ENCODE results near the gene THOC3. TPM values are rescaled to one million over a fixed set of nuclear protein-coding genes. Genes with fewer than 3 reads are reported as not detected.
"Not testable (repeated sequence)": the region's sequence is repeated elsewhere in the genome, so short reads cannot be mapped to it uniquely, and the experiment has no call there.

Gene THOC3, protein sequence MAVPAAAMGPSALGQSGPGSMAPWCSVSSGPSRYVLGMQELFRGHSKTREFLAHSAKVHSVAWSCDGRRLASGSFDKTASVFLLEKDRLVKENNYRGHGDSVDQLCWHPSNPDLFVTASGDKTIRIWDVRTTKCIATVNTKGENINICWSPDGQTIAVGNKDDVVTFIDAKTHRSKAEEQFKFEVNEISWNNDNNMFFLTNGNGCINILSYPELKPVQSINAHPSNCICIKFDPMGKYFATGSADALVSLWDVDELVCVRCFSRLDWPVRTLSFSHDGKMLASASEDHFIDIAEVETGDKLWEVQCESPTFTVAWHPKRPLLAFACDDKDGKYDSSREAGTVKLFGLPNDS
- 18.8 TPM for total RNA-seq (2013)
- polyA plus RNA-seq, result 10 to 100 TPM; 10.9 to 41.4 (median 29.7) TPM
- 9.4 and 14.3 TPM in 2 replicates for polyA minus RNA-seq
- 0.25 to 3.0 (median 1.5) reads per million in 11 experiments for total RNA-seq

DNA sequence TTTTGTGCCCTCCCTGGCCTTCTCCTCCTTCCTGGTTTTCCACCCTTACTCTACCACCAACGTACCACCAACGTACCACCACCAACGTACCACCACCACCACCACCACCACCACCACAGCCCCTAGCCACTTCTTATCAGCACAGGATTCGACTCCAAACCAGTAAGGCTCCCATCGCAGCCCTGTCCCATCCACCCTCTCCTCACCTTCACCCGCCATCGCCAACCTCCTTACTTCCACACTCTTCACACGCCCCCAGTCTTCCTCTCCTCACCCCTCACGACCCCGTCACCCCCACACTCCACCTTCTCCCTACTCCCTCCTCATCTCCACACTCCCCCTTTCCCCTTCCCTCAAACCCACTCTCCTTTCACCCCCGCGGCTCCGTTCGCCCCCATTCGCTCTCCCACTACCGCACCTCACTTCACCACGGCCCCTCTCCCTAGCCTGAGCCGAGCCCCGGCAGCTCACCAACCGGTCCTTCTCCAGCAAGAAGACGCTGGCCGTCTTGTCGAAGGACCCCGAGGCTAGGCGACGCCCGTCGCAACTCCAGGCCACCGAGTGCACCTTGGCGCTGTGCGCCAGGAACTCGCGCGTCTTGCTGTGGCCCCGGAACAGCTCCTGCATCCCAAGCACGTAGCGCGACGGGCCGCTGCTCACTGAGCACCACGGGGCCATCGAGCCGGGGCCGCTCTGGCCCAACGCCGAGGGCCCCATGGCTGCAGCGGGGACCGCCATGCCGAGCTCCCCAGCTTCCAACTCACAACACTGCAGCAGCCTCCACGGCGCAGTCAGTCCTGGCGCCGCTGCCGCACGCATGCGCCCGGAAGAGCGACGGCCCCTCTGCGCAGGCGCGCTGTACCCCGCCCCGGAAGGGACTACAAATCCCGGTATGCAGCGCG is at the start of gene THOC3:
Gene THOC3 (minus strand): TSS at position 845 of the 902 bp plus-strand sequence. CDS start 107 bp downstream, at position 738.
- H3K79me2 ChIP-seq (ENCODE audit: insufficient read depth, low read length); H3K36me3 Mint-ChIP-seq; H3K27ac ChIP-seq (ENCODE audit: low read depth in 1 of 2, low read length in 2 of 2); H3K36me3 ChIP-seq (replicated peaks in 1 of 2; ENCODE audit: control insufficient read depth in 1 of 2, insufficient read depth in 2 of 2, low read length in 2 of 2); H4K20me1 ChIP-seq (ENCODE audit: insufficient read depth, low read length); intact Hi-C loops (cut with micrococcal nuclease); H3K4me1 Mint-ChIP-seq; H3K27me3 ChIP-seq (ENCODE audit: control insufficient read depth in 2 of 2, insufficient read depth in 2 of 2, low read length in 2 of 2); H3K4me1 ChIP-seq (ENCODE audit: control insufficient read depth in 1 of 2, insufficient read depth in 2 of 2, low read length in 2 of 2); H3K9me3 Mint-ChIP-seq; H3K27me3 Mint-ChIP-seq (ENCODE audit: low read depth in 3 of 3); H3K9me3 ChIP-seq (replicated peaks in 1 of 2; ENCODE audit: control insufficient read depth in 1 of 2, insufficient read depth in 1 of 2, low read length in 2 of 2): not testable (repeated sequence)
- Histone ChIP-seq H3K4me3 (replicated peaks in 1 of 3; ENCODE audit: low read depth in 2 of 3, low read length in 3 of 3) (peak within 1 kb of the TSS; percentile 53 to 72 (median 72)), H2AFZ (ENCODE audit: insufficient read depth, low read depth, low read length, poor library complexity, severe bottlenecking) (peak within 1 kb of the TSS; percentile 76), H3K9ac (ENCODE audit: insufficient read depth, low read length, poor library complexity, severe bottlenecking) (peak within 1 kb of the TSS; percentile 57), H3K4me2 (replicated peaks; ENCODE audit: extremely low read depth, low read length, poor library complexity, severe bottlenecking) (peak within 1 kb of the TSS; percentile 41)
- peak within 1 kb of the TSS; percentile 77 to 84 for H3K4me3 Mint-ChIP-seq
- 0% methylated on average over 11 of the region's 67 CpGs for WGBS (ENCODE audit: insufficient coverage)
- peak; percentile 77 to 84 (median 79) for DNase-seq
- peak within 1 kb of the TSS in 2 of 7 donors; percentile 61 to 92 for H3K27ac Mint-ChIP-seq

DNA sequence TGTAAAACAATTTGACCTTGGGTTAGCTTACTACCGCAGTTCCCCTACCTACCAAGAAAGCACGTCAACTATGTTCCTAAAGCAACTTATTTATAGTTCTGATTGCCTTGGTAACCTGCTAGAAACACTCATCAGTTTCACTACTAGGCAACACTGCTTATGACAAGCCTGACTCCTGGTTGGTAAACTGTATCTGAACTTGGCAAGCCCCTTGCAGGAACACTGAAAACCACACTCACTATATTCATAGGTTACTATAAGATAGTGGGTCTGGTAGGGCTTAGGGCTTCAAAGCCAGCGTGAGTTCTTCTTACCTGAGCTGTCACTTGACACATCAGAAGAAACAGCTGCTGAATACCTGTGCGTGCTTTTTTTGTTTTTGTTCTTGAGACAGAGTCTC is 49.2 kb upstream of the THOC3 start:
- H3K36me3 ChIP-seq (replicated peaks in 1 of 2; ENCODE audit: control insufficient read depth in 1 of 2, insufficient read depth in 2 of 2, low read length in 2 of 2); H3K4me1 ChIP-seq (ENCODE audit: control insufficient read depth in 1 of 2, insufficient read depth in 2 of 2, low read length in 2 of 2); H3K79me2 ChIP-seq (ENCODE audit: insufficient read depth, low read length); H3K9me3 ChIP-seq (replicated peaks in 1 of 2; ENCODE audit: control insufficient read depth in 1 of 2, insufficient read depth in 1 of 2, low read length in 2 of 2); H3K9me3 Mint-ChIP-seq; H3K27ac Mint-ChIP-seq; H4K20me1 ChIP-seq (ENCODE audit: insufficient read depth, low read length); H3K27me3 Mint-ChIP-seq (ENCODE audit: low read depth in 3 of 3); H3K36me3 Mint-ChIP-seq; H3K4me3 ChIP-seq (replicated peaks in 1 of 3; ENCODE audit: low read depth in 2 of 3, low read length in 3 of 3); H3K27me3 ChIP-seq (ENCODE audit: control insufficient read depth in 2 of 2, insufficient read depth in 2 of 2, low read length in 2 of 2); H3K4me3 Mint-ChIP-seq; H3K4me2 ChIP-seq (replicated peaks; ENCODE audit: extremely low read depth, low read length, poor library complexity, severe bottlenecking); H3K4me1 Mint-ChIP-seq; H3K27ac ChIP-seq (ENCODE audit: low read depth in 1 of 2, low read length in 2 of 2); intact Hi-C loops (cut with micrococcal nuclease); DNase-seq; H2AFZ ChIP-seq (ENCODE audit: insufficient read depth, low read depth, low read length, poor library complexity, severe bottlenecking); H3K9ac ChIP-seq (ENCODE audit: insufficient read depth, low read length, poor library complexity, severe bottlenecking): not testable (repeated sequence)
- no CpG with 5 or more reads among the region's 4 CpGs for WGBS (ENCODE audit: insufficient coverage)

DNA sequence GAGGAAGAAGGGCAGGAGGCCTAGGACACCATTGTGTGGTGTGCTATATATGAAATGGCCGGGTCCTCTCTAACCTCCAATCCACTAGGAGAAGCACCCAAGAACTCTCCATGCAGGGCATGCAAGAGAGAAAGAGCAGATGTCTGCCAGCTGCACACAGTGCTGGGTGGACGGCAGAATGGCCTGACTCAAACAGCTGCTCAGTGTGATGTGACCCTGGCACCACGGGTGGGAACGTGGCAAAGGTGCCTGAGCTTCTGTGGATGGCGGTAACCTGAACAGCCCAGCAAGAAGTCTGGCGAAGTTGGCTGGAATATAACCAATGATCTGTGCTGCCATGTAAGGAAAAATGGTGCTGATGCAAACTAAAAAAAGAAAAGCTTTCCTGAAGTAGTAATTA is 46.2 kb upstream of the THOC3 start:
- H3K9me3 ChIP-seq (replicated peaks in 1 of 2; ENCODE audit: control insufficient read depth in 1 of 2, insufficient read depth in 1 of 2, low read length in 2 of 2); H3K9ac ChIP-seq (ENCODE audit: insufficient read depth, low read length, poor library complexity, severe bottlenecking); intact Hi-C loops (cut with micrococcal nuclease); H3K4me3 ChIP-seq (replicated peaks in 1 of 3; ENCODE audit: low read depth in 2 of 3, low read length in 3 of 3); H2AFZ ChIP-seq (ENCODE audit: insufficient read depth, low read depth, low read length, poor library complexity, severe bottlenecking); H3K27ac Mint-ChIP-seq; H3K27ac ChIP-seq (ENCODE audit: low read depth in 1 of 2, low read length in 2 of 2); H3K36me3 Mint-ChIP-seq; H4K20me1 ChIP-seq (ENCODE audit: insufficient read depth, low read length); H3K4me1 ChIP-seq (ENCODE audit: control insufficient read depth in 1 of 2, insufficient read depth in 2 of 2, low read length in 2 of 2); H3K36me3 ChIP-seq (replicated peaks in 1 of 2; ENCODE audit: control insufficient read depth in 1 of 2, insufficient read depth in 2 of 2, low read length in 2 of 2); DNase-seq; H3K9me3 Mint-ChIP-seq; H3K4me1 Mint-ChIP-seq; H3K4me2 ChIP-seq (replicated peaks; ENCODE audit: extremely low read depth, low read length, poor library complexity, severe bottlenecking); H3K4me3 Mint-ChIP-seq; H3K27me3 ChIP-seq (ENCODE audit: control insufficient read depth in 2 of 2, insufficient read depth in 2 of 2, low read length in 2 of 2); H3K27me3 Mint-ChIP-seq (ENCODE audit: low read depth in 3 of 3); H3K79me2 ChIP-seq (ENCODE audit: insufficient read depth, low read length): not testable (repeated sequence)
- no CpG with 5 or more reads among the region's 6 CpGs for WGBS (ENCODE audit: insufficient coverage)

DNA sequence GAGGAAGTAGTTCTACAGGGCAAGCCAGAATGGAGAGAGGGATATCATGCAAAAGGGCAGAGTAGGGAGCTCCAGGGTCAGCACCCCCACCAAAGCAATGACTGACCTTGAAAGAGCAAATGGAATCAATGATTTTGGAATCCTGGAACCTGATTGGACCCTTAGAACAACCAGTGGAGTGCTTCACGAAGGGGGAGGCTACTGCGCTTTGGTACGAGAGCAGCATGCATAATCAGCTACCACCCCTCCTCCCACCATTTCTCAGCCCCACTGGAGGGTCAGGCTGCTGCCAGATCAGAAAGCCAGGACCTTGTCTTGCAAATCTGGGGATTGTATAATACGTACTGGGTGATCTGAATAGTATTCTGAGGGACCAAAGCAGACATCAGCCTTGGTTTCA is 43.0 kb upstream of the THOC3 start:
- H2AFZ ChIP-seq (ENCODE audit: insufficient read depth, low read depth, low read length, poor library complexity, severe bottlenecking); DNase-seq; H3K9me3 Mint-ChIP-seq; H3K36me3 Mint-ChIP-seq; H3K4me3 Mint-ChIP-seq; H3K27ac Mint-ChIP-seq; H3K9ac ChIP-seq (ENCODE audit: insufficient read depth, low read length, poor library complexity, severe bottlenecking); H3K4me1 Mint-ChIP-seq; intact Hi-C loops (cut with micrococcal nuclease); H4K20me1 ChIP-seq (ENCODE audit: insufficient read depth, low read length); H3K27me3 ChIP-seq (ENCODE audit: control insufficient read depth in 2 of 2, insufficient read depth in 2 of 2, low read length in 2 of 2); H3K4me2 ChIP-seq (replicated peaks; ENCODE audit: extremely low read depth, low read length, poor library complexity, severe bottlenecking); H3K79me2 ChIP-seq (ENCODE audit: insufficient read depth, low read length); H3K4me1 ChIP-seq (ENCODE audit: control insufficient read depth in 1 of 2, insufficient read depth in 2 of 2, low read length in 2 of 2); H3K36me3 ChIP-seq (replicated peaks in 1 of 2; ENCODE audit: control insufficient read depth in 1 of 2, insufficient read depth in 2 of 2, low read length in 2 of 2); H3K4me3 ChIP-seq (replicated peaks in 1 of 3; ENCODE audit: low read depth in 2 of 3, low read length in 3 of 3); H3K27ac ChIP-seq (ENCODE audit: low read depth in 1 of 2, low read length in 2 of 2); H3K9me3 ChIP-seq (replicated peaks in 1 of 2; ENCODE audit: control insufficient read depth in 1 of 2, insufficient read depth in 1 of 2, low read length in 2 of 2): not testable (repeated sequence)
- WGBS (ENCODE audit: insufficient coverage), result no CpG with 5 or more reads among the region's 4 CpGs
- peaks cover 2 to 11% (median 4%) of the 10 kb centered on the region in 3 donors for H3K27me3 Mint-ChIP-seq (ENCODE audit: low read depth in 3 of 3)

Measured in CD14-positive monocyte (primary cell).